ENCODE measurements around the gene MRTO4.

GRCh38 chr1:19251305-19252196 lies at the start of gene MRTO4, which contains the start of gene EMC1:
- TF ChIP-seq EZH2 (IDR thresholded peaks at IDR 0.05; ENCODE audit: borderline replicate concordance, low read depth, low read length, poor library complexity, severe bottlenecking) (no peak), CTCF (conservative IDR thresholded peaks at IDR 0.05; ENCODE audit: low read depth, low read length) (no peak)
